C4-2B (cell line): Measurements from ENCODE around the gene SPN.
"Not testable (repeated sequence)": the region's sequence is repeated elsewhere in the genome, so short reads cannot be mapped to it uniquely, and the experiment has no call there.

Experiments
- H3K27ac ChIP-seq: fragments of 450-650 bp; 2 replicates; pipeline ENCODE4 v1.5.1; 2017
- CTCF ChIP-seq: fragments of 450-650 bp; conservative IDR thresholded peaks from 2 replicates; pipeline ENCODE4 v1.5.1; 2017; ENCODE audit warnings: mild to moderate bottlenecking
- ZFX ChIP-seq: fragments of 450-650 bp; IDR thresholded peaks from 2 replicates; pipeline ENCODE4 v1.6.1; 2017

Gene SPN

GRCh38 chr16:29663807-29664090, 702 bp downstream of the SPN start:
- H3K27ac ChIP-seq, result no peak overlapping the region
- TF ChIP-seq CTCF (no peak), ZFX (no peak)

- H3K27ac ChIP-seq, result no peak overlapping the region
- TF ChIP-seq CTCF (no peak), ZFX (no peak)
Measured at GRCh38 chr16:29664091-29664921, 1.3 kb downstream of the SPN start.

GRCh38 chr16:29665294-29666077, 2.4 kb downstream of the SPN start:
- TF ChIP-seq CTCF (no peak), ZFX (no peak)
- no peak overlapping the region for H3K27ac ChIP-seq

- not testable (repeated sequence) for H3K27ac ChIP-seq
Measured at GRCh38 chr16:29667322-29667610, 4.2 kb downstream of the SPN start.

GRCh38 chr16:29667755-29668154, 4.7 kb downstream of the SPN start:
- no peak overlapping the region for H3K27ac ChIP-seq
- TF ChIP-seq ZFX, result no peak
- no peak for TF ChIP-seq CTCF

- TF ChIP-seq ZFX, result no peak
- TF ChIP-seq CTCF, result no peak
- no peak overlapping the region for H3K27ac ChIP-seq
Measured at GRCh38 chr16:29668267-29668666, 5.2 kb downstream of the SPN start.

GRCh38 chr16:29673501-29673900, 10.5 kb downstream of the SPN start:
- H3K27ac ChIP-seq, result no peak overlapping the region
- TF ChIP-seq ZFX (no peak), CTCF (no peak)

- no peak for TF ChIP-seq CTCF
- no peak for TF ChIP-seq ZFX
- H3K27ac ChIP-seq, result no peak overlapping the region
Measured at GRCh38 chr16:29674188-29674587, 11.1 kb downstream of the SPN start.
